NCI-H345 treated with DMSO at 0.1 percent for 48 hours (cell line): ENCODE measurements around the gene ACP4.
"Not testable (repeated sequence)": the region's sequence is repeated elsewhere in the genome, so short reads cannot be mapped to it uniquely, and the experiment has no call there.

Source experiments
- DNase-seq: peaks from one replicate; lab custom pipeline; 2025; ENCODE audit not compliant: unreplicated experiment; lab: John Stamatoyannopoulos, UW

Gene ACP4

DNA sequence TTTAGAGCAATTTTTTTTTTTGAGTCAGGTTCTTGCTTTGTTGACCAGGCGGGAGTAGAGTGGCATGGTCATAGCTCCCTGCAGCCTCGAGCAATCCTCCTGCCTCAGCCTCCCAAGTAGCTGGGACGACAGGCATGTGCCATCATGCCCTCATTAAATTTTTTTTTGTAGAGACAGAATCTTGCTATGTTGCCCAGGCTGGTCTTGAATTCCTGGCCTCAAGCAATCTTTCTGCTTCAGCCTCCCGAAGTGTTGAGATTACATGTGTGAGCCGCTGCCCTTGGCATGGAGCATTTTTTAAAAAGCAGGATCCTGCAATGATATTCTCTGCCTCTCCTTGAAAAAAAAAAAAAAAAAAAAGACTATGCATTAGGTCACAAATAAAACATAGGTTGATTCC, 14.1 kb upstream of the ACP4 start:
- DNase-seq, result no peak

DNA sequence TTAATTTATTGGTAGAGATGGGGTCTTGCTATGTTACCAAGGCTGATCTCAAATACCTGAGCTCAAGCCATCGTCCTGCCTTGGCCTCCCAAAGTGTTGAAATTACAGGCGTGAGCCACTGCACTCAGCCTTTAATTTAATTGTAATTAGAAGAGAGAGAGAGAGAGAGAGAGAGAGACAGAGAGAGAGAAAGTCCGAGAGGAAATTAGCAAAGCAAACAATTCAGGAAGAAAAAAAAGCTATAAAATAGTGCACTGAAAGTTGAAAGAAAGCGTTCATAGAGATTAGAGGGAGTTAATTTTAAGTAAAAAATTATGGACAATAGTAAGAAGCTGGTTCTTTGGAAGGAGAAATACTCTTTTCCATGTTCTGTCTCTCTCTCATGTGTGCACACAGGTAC, 13.0 kb upstream of the ACP4 start:
- DNase-seq, result no peak

- DNase-seq, result no peak
These were observed 12.3 kb upstream of the ACP4 start for GRCh38 chr19:50777830-50778303.

GRCh38 chr19:50778906-50779430, 11.2 kb upstream of the ACP4 start:
- DNase-seq, result no peak

DNA sequence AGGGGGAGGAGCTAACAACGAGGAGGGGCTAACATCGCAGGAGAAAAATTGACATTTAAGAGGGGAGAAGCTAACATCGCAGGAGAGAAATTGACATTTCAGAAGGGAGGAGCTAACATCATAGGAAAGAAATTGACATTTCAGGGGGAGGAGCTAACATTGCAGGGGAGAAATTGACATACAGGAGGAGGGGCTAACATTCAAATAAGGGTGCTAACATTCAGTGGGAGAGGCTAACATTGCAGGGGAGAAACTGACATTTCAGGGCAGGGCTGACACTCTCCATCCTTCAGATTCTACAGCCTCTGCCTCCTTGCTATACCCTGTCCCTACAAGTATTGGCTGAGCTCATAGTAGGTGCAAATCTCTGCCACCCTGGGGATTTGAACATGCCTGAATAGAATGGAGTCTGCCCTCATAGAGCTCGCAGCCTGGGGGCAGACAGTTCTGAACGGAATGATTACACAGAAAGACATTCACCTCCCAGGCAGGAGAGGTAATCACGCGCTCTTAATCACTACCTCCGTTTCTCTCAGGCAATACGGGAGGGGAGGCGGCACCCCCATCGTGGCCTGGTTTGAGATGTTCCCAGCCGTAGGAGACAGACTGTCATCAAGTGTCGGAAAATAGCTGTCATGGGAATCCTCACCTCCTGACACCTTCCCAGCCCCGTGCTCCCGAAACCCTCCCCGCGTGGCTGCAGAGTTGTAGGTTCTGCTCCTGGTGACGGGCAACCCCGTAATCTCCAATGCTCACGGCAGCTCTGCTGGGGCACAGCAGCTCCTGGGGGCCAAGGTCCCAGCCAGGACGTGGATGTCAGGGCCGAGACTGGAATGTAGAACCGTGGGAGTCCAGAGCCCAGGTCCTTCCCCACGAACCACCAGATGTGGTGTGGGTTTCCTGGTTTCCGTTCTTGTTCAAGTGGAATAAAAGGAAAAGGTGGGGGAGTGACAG, 10.4 kb upstream of the ACP4 start:
- no peak for DNase-seq

DNA sequence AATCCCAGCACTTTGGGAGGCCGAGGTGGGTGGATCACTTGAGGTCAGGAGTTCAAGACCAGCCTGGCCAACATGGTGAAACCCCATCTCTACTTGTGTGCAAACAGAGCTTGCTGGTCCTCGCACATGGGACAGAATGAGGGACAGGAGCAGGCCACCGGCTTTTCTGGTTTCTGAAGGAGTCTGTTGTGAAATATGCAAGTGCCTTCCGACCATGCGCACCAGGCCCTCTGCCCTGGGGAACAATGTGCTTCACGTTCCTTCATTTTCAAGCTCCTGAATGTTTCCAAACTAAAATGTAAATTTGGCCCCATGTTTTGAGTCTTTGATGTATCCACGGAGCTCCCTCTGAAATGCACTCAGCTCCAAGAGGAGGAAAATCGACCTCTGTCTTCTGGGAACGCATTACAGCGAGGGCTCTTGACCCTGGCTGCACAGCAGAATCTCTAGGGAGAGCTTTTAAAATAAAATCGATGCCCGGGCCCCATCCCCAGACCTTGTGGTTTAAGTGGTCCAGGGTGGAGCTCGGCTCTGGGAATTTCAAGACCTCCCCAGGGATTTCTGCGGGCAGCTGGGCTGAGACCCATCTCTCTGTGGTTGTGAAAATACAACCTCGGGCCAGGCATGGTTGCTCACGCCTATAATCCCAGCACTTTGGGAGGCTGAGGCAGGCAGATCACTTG, 9.3 kb upstream of the ACP4 start:
- no peak for DNase-seq

DNA sequence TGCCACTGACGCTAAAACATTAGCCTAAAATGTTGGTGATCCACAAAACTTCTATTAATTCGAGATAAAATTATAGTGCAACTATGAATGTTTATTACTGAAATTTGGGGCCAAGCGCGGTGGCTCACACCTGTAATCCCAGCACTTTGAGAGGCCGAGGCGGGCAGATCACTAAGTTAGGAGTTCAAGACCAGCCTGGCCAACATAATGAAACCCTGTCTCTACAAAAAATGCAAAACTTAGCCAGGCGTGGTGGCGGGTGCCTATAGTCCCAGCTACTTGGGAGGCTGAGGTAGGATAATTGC, 6.4 kb upstream of the ACP4 start:
- not testable (repeated sequence) for DNase-seq

DNA sequence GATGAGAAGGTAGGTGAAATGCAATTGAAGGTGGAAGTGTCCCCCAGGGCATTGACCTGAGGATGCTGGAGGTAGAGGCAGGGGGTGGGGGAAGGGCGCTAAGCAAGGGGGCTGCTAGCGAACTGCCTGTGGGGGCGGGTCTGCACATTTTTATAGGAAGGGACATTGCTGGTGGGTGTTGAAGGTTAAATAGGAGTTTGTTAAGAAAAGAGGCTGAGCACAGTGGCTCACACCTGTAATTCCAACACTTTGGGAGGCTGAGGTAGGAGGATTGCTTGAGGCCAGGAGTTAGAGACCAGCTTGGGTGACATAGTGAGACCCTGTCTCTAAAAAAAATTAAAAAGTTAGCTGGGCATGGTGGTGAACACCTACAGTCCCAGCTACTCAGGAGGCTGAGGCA, 5.5 kb upstream of the ACP4 start:
- DNase-seq, result no peak

DNA sequence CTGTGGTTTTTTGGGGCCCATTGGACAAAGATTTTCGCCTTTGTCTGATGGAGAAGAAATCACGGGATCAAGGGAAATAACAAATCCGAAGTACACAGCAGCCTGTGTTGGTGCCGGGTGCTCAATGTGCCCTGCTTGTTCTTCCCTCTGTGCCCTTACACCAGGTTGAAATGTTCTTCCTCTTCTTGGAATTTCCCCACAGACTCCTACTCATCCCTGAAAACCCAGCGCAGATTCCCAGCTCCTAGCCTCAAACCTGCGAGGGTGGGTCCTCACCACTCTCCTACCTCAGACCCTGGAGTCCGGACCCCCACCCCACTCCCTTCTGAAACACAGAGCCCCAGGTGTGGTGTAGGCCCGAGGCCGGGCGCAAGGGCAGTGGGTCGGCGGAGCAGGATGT, 4.9 kb upstream of the ACP4 start:
- DNase-seq, result no peak

- no peak for DNase-seq
These were observed 780 bp downstream of the ACP4 start for GRCh38 chr19:50790922-50791467.

DNA sequence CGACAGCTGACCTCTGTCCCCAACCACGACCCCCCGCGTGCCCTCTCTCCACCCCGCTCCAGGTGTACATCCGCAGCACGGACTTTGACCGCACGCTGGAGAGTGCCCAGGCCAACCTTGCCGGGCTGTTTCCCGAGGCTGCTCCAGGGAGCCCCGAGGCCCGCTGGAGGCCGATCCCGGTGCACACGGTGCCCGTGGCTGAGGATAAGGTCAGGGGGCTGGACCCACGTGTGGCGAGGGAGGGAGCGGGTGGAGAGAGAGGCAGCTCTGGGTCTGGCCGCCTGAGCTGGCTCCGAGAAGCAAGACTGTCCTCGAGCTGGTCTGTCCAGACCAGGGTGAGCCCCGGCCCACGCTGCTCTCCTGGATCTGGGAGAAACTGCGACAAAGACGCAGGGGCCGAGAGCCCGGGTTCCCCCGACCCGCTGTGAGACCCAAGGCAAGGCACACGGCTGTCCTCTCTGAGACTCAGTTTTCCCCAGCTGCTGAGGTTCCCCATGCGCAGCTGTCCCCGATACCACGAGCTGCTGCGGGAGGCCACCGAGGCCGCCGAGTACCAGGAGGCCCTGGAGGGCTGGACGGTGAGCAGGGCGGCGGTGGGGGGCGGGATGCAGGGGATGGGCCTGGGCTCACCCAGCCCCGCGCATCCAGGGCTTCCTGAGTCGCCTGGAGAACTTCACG, 1.5 kb downstream of the ACP4 start:
- no peak for DNase-seq

GRCh38 chr19:50792272-50793250, 2.3 kb downstream of the ACP4 start:
- no peak for DNase-seq

GRCh38 chr19:50793558-50794065, 3.4 kb downstream of the ACP4 start:
- no peak for DNase-seq

- no peak for DNase-seq
These were observed 4.1 kb downstream of the ACP4 start for GRCh38 chr19:50794074-50794875.

- DNase-seq, result no peak
These were observed 4.9 kb downstream of the ACP4 start for GRCh38 chr19:50794876-50795663.

GRCh38 chr19:50795664-50796073, 5.5 kb downstream of the ACP4 start:
- DNase-seq, result no peak

GRCh38 chr19:50796128-50796633, 6.0 kb downstream of the ACP4 start:
- DNase-seq, result no peak
